NT2/D1 (cell line): Measurements from ENCODE around the gene SORBS2.

Experiments
- YY1 ChIP-seq: IDR thresholded peaks from 2 replicates; pipeline ENCODE4 v1.6.1; 2011; ENCODE audit not compliant: insufficient read length, insufficient read depth
- ZNF274 ChIP-seq: IDR thresholded peaks from 2 replicates; pipeline ENCODE4 v1.6.1; 2011; ENCODE audit warnings: mild to moderate bottlenecking, low read depth, low read length

- TF ChIP-seq ZNF274: no peak
- TF ChIP-seq YY1: no peak
These were observed 23.9 kb downstream of the SORBS2 start for GRCh38 chr4:185787926-185788679.
